CD1c-positive myeloid dendritic cell (primary cell): Measurements from ENCODE around the gene DSEL.

Experiments
- DNase-seq: peaks from one replicate; pipeline ENCODE4 v3.0.0-alpha.2; 2016; ENCODE audit errors: extremely low spot score

The DSEL gene

DNA sequence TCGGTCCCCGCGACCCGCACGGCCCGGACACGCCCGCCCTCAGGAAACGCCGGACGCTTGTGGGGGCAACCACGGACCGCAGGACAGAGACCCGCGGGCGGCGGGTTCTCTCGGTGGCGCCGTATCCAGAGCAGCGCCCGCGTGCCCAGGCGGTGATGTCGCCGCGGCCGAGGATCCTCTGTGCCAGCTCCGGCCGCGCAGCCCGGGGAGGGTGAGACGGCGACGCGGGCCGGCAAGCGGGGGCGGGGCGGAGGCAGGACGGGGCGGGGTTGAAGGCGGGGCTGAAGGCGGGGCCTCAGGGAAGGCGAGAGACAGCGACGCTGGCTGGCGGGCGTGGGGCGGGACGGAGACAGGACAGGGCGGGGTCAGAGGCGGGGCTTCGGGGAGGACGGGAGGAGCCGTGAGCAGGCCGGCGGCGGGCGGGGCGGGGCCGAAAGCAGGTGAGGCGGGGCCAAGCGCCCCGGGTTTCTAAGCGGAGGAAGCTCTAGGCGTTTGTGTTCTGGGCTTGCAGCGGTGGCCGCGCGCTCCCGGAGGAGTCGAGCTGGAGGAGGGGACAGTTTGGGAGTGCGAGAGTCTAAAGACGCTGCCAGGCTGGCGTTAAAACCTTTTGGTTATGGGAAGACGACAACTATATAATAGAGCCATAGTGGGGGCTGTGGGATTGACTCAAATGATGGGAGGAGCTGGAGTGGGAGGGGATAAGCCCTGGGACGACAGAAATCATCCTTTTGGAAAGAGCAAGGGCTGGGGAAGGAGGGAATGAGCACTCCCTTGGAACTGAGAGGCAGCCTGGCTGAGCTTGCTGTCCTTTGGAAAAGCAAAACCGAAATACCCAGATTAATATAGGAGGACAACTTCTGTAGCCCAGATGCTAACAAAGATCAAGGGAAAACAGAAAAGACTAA is at the start of gene DSEL:
TSS of gene DSEL (minus strand) at position 182 of the 905 bp plus-strand sequence. CDS start 2,112 bp downstream, outside the sequence.
- DNase-seq, result peak; percentile 96

DNA sequence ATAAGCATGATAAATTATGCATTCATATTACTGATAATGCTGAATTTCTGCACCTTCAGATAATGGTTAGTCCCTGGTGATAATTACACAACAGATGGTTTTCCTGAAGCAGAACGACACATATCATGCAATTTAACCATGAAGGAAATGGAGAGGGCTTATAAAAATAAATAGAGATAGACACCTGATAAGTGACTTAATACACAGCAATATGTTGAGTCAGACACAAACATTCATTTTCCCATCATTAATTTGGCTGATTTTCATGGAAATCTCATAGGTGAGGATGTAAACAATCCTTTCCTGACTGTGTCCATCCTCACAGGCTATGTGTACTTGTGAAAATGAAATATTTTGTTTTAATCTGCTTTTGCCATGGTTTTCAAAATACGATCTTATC is 36.9 kb upstream of the DSEL start:
- DNase-seq, result no peak

GRCh38 chr18:67550872-67551520 is 34.5 kb upstream of the DSEL start:
- no peak for DNase-seq

GRCh38 chr18:67549946-67550345 is 33.4 kb upstream of the DSEL start:
- no peak for DNase-seq

GRCh38 chr18:67545681-67546080 is 29.2 kb upstream of the DSEL start:
- DNase-seq, result no peak

DNA sequence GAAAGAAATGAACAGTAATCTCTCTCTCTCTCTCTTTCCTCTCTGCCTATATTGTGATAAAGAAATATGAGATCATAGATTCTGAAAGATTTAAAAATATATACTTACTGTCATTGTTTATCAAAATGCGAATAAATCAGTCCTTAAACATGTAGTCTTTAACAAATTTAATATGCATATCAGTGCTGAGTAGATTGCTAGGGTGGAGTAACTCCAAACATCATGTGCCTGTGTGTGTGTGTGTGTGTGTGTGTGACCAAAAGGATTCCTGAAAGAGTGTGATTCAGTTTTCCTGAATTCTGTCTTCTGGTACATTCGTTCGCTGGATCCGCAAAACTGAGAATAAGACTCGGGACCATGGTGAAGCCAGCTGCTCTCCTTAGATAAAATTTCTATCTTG is 24.0 kb upstream of the DSEL start:
- DNase-seq, result no peak

DNA sequence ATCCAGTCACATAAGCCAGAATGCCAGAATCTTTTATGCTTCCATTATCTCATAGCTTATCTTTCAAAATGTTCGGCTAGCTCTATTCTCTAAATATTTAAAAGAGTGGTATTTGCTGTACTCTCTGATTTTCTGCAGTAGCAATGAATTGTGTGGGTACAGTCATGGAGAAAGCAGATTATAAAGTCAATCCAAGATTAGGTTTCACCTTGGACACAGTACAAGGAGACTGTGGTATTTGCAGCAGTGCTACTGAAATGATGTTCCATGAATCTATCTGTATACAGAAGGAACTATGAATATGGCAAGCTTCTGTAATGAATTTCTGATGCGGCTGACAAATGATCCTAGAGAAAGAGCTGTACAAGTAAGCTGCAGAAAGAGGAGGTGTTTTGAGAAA is 15.4 kb upstream of the DSEL start:
- DNase-seq, result no peak

- DNase-seq, result no peak
Measured at GRCh38 chr18:67525328-67526099, 9.0 kb upstream of the DSEL start.

DNA sequence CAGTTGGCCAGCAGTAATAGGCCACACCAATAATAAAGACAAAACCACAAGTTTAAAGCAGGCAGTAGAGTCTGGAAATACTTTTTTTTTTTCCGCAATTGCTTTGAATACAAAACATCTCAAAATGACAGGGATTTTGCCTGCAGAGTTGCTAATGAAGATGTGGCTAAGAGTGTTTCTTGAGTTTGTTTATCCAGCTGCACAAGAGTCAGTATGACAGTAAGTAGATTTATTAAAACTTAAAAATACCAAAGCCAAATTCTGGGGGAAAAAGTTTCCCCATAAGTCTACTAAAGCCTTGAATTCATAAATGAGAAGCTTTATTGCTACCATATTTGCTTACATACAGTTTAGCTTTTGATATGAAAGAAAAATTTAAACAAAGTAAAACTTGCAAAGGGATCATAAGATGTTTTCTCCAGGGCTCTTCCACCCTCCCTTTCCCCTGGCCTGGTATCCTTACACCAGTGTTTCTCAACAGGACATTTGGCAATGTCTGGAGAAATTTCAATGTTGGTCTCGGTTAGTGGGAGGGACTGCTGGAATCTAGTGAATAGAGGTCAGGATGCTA is 3.9 kb upstream of the DSEL start:
- no peak for DNase-seq

GRCh38 chr18:67519592-67519991 is 3.1 kb upstream of the DSEL start:
- DNase-seq, result no peak

DNA sequence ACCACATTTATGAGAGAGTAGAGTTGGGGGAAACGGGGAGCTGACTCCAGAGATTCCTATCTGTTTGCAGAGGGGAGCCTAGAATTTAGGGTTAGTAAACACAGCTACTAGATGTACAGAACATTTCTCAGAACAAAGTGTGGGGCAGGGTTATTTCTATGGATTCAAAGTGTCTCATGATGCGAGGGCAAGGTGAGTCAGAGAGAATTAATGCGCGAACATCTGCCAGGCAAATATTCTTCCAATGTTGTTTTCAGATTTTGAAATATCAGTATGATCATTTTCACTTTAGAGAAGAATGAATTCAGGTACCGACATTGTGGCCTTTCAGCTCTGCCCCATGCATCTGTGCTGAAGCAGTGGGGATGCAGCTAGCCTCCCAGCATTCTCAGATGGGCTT is 2.0 kb upstream of the DSEL start:
- no peak for DNase-seq

- DNase-seq, result no peak
Measured at GRCh38 chr18:67517444-67517765, 885 bp upstream of the DSEL start.

DNA sequence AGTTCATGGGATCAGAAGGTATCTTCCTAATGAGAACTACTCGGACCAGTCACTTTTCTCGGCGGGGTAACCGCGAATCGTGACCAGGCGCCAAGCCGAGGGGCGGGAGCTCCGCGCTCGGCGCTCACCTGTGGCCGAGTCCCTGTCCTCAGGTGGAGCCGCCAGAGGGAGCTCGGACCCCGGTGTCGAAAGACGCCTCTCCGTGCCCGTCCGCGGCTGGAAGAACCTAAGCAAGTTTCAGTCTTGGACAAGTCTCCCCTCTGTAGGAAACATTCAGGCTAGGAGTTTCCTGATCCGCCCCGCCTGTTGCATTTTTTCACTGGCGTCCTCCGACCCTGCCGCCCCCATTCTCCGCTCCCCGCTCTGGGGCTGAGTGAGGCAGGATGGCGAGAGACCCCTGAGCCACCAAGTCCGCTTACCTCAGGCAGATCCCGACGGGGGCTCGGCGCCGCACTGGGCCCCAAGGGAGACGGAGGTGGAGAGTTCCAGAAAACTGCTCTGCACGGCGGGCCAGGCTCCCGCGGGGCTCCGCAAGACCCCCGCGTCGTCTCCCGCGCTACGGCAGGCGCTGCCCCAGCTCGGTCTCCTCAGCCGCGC is 480 bp downstream of the DSEL start:
- DNase-seq, result peak; percentile 20

DNA sequence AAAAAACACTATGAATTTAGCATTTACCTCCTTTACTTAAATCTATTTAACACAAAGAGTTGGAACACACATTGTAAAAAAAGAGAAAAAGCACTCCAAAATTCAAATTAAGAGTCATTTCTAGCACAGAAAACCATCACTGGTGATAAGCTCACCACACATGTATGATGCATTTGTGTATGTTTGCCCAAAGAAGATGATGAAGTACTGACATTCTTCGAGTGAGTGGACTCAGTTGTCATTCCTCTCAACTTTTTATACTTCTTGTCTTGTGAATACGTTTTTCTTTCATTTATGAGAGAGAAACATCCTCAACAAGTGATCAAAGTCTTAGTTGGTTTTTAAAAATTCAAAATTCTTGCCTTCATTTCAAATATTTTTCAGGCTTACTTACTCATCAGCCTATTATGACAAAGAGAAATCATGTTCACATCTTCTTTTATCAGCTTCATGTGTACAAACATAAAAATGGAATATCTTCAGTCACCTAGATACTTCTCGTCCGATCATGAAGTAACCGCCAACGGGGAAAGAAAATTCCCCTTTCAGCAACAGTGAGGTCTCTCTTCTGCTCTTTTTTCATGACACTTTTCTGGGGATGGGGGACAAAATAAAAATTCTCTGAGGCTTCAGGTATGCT is 1.5 kb downstream of the DSEL start:
- no peak for DNase-seq

- DNase-seq, result no peak
Measured at GRCh38 chr18:67514465-67514864, 2.1 kb downstream of the DSEL start.

- DNase-seq, result no peak
Measured at GRCh38 chr18:67513280-67513679, 3.2 kb downstream of the DSEL start.

DNA sequence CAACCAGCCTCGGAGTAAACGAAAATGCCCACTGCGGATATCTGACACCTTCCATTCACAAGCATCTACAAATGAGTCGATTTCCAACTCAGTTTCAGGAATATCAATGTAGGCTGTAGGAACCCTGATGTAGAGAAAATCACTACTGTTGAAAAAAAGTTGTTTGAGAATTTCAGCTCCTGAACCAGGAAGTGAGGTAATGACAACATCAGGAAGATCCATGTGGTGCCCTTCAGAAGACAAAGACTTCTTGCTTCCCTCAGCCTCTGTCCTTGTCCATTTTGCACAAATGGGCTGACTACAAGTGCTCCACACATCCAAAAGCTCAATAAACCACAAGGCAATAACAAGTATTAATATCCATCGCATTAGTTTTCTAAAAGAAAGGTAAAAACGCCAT is 4.7 kb downstream of the DSEL start:
- DNase-seq, result no peak

GRCh38 chr18:67510831-67511230 is 5.7 kb downstream of the DSEL start:
- no peak for DNase-seq

- no peak for DNase-seq
Measured at GRCh38 chr18:67509741-67510391, 6.7 kb downstream of the DSEL start.

DNA sequence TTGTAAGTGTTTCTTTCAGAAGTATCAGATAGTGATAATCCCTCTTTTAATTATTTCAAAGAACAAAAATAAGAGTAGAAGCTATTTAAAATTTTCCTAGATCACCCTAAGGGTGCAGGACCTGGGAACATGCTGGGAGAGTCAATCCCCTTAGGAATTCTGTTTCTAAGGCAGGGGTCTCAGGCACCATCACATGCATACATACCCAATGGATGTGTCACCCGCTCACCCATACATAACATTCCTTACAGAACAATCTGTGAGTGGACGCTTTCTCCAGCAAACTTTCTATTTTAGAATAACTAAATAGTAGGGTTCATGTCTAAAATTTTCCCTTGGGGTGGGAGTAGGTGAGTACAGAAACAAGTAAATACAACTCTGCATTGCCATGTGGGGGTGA is 8.4 kb downstream of the DSEL start:
- no peak for DNase-seq

GRCh38 chr18:67504739-67505138 is 11.8 kb downstream of the DSEL start:
- no peak for DNase-seq
